Cardiac septum (tissue), 1 donor: ENCODE data around the gene KDM4F. TPM values are rescaled to one million over a fixed set of nuclear protein-coding genes. Genes with fewer than 3 reads are reported as not detected.
A peak's percentile ranks its signal among the peaks of the same experiment; 100 is the strongest.

ENCODE experiments used
- DNase-seq: peaks from one replicate; pipeline ENCODE4 v3.0.0-alpha.2; 2020; ENCODE audit warnings: low spot score
- intact Hi-C: fragments of 100-400 bp; cut with DNase I; formaldehyde crosslinking; loops from one replicate; pipeline ENCODE4 v1.14.0; 2022
- total RNA-seq: library from RNA; stranded (reverse); fragmentation: NEBNext Ultra II Directional; extraction: Animal tissue kit (Norgen Biotek cat#: 25700); gene quantifications from one replicate; pipeline ENCODE4 v1.2.1, GENCODE V29; 2021
- donor health status: DM: no; HTN: no; CAD: no.

KDM4F gene
- total RNA-seq, 1 donor from 2014 or later: not detected

- no peak for DNase-seq
- intact Hi-C loops: loop anchor here (5.0 kb wide), 1 partner anchor 65 kb away; no protein-coding TSS in a partner anchor
Measured at GRCh38 chr11:95086836-95087570, 37.8 kb downstream of the KDM4F start.

GRCh38 chr11:95088946-95089619 lies 39.9 kb downstream of the KDM4F start:
- DNase-seq: no peak
- intact Hi-C loops: loop anchor here (5.0 kb wide), 1 partner anchor 63 kb away; no protein-coding TSS in a partner anchor

- intact Hi-C loops: loop anchor here (5.0 to 10.0 kb wide), 2 partner anchors 62 to 145 kb away; partner anchors contain the start of gene SESN3
- DNase-seq: peak; percentile 92
Measured at GRCh38 chr11:95089620-95090542, 40.7 kb downstream of the KDM4F start, which contains the start of gene ENDOD1. ENDOD1 (plus strand) TSS chr11:95089846; CDS start chr11:95089928, 82 bp downstream.

- intact Hi-C loops: loop anchor here (2.0 to 10.0 kb wide), 2 partner anchors 23 to 143 kb away; partner anchors contain the start of gene SESN3
- no peak for DNase-seq
Measured at GRCh38 chr11:95091663-95092180, 42.5 kb downstream of the KDM4F start.

- intact Hi-C loops: loop anchor here (2.0 to 10.0 kb wide), 2 partner anchors 24 to 142 kb away; partner anchors contain the start of gene SESN3
- no peak for DNase-seq
Measured at GRCh38 chr11:95092549-95093324, 43.5 kb downstream of the KDM4F start.

- intact Hi-C loops: loop anchor here (2.0 to 10.0 kb wide), 2 partner anchors 25 to 141 kb away; partner anchors contain the start of gene SESN3
- DNase-seq: no peak
Measured at GRCh38 chr11:95093548-95093947, 44.3 kb downstream of the KDM4F start.

- intact Hi-C loops: loop anchor here (10.0 kb wide), 1 partner anchor 139 kb away; the partner anchor contains the start of gene SESN3
- DNase-seq: no peak
Measured at GRCh38 chr11:95095858-95096587, 46.8 kb downstream of the KDM4F start.

- no peak for DNase-seq
- intact Hi-C loops: loop anchor here (10.0 kb wide), 1 partner anchor 138 kb away; the partner anchor contains the start of gene SESN3
Measured at GRCh38 chr11:95097209-95097608, 48.0 kb downstream of the KDM4F start.

- no peak for DNase-seq
- intact Hi-C loops: loop anchor here (10.0 kb wide), 1 partner anchor 136 kb away; the partner anchor contains the start of gene SESN3
Measured at GRCh38 chr11:95098826-95099225, 49.6 kb downstream of the KDM4F start.

- DNase-seq: no peak
- intact Hi-C loops: no loop called here
Measured at GRCh38 chr11:95100191-95100648, 51.0 kb downstream of the KDM4F start.

Other genes starting within 250 kb of the KDM4F start
- gene CWC15, start 75.9 kb upstream of the KDM4F start, total RNA-seq: 57.8 TPM
- gene KDM4D, start 75.7 kb upstream of the KDM4F start, total RNA-seq: 0.83 TPM
- not detected for gene KDM4E, start 24.2 kb upstream of the KDM4F start, total RNA-seq
- gene SRSF8, start 17.5 kb downstream of the KDM4F start, total RNA-seq: 25.1 TPM
- 13.3 TPM for gene ENDOD1, start 40.4 kb downstream of the KDM4F start, total RNA-seq
- 10.6 TPM for gene SESN3, start 181.8 kb downstream of the KDM4F start, total RNA-seq